Activated T-cell treated with anti-CD3 and anti-CD28 coated beads, Interleukin-2, amount 50 U/mL, for 1 hour (primary cell): ENCODE measurements around the gene RPS6KA4.
"Not testable (repeated sequence)": the region's sequence is repeated elsewhere in the genome, so short reads cannot be mapped to it uniquely, and the experiment has no call there.

Source experiments
- DNase-seq: peaks from one replicate; pipeline ENCODE4 v3.0.0-alpha.2; 2020

Gene RPS6KA4

DNA sequence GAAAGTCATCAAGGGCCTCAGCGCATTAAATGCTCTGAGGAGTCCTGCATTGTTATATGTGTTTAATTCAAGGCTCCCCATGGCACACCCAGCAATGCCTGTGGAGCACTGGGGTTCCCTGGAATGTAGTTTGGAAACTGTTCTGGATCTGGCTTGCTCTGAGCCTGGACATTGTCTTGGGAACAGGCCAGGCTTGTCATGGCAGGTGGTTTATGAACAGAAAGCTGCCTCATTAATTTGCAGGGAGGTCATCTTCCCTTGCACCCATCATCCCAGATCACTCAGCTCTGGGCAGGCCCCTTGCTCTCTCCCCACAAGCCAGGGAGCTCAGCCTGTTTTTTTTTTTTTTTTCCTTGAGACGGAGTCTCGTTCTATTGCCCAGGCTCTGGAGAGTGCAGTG, 32.9 kb downstream of the RPS6KA4 start:
- no peak for DNase-seq

DNA sequence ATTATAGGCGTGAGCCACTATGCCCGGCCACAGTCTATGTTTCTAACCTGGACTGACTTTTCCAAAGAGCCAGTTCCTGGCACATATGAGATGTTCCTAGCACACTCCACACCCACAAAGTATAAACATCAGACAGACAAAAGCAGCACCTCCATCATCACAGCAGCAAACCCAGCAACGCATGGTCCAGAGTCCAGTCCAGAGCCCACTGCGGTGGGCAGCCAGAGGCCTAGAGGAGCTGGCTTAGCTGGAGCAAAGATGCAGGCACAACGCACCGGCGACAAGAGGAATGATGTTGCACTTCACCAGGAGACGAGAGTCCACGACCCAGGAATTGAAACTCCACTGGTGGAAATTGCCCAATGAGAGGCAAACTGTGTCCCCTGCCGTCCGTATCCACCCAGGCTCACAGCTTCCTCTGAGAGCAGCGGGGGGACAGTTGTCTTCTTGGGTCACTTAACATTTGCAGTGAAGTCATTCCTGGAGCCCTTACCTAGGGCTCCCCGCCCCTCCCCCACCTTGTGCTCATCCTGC, 36.6 kb downstream of the RPS6KA4 start:
- no peak for DNase-seq

DNA sequence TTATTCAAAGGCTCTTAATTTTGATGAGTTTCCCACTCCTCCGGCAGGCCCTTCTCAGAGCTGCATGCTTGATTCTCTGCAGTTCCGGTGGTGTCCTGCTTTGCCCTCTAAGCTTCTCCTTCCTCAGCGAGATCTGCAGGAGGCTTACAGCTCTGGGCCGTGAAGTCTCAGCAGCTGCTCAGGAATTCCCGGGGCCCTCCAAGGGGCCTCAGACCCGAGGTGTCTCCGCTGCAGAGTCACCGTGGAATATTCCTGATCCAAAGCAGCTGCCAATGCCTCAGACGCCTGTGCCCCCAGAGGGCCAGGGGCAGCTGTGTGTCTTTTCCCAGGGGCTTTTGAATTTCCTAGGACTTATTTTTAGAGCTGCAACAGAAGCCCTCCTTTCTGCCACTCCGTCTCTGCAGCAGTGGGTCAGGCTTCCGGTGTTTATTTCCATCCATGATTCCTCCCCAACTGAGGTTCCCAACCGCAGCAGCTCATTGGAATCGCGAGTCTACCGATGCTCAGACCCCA, 37.2 kb downstream of the RPS6KA4 start:
- DNase-seq = no peak

DNA sequence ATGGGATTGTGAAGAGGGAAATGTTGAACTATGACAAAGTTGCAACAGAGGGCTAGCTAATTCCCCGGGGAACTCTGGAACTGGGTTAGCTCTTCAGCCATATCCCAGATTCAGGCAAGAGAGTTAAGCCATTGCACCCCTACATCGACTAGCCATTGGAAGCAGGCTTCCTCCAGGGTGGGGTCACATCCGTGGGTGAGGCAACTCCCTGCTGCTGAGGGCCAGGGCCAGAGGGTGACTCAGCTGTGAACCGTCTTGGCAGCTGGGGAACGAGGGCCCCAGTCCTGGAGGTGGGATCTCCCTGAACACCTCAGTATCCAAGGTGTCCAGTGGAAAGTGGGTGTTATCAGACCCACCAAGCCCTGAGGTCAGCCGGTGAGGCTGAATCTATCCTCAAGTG, 41.1 kb downstream of the RPS6KA4 start:
- DNase-seq = no peak

DNA sequence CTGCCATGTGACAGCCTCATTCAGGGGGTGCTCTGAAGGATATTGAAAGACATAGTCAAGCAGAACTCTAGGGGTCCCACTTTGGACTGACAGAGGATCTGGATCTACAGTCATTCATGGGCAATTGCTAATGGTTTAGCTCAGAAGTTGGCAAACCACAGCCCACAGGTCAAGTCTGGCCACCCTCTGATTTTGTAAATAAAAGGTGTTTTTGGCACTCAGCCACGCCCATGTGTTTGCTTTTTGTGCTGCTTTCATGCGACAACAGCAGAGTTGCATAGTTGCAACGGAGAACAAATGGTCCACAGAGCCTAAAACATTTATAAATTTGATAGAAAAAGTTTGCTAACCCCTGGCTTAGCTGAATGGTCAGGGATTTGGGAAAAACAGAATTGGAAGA, 41.7 kb downstream of the RPS6KA4 start:
- DNase-seq = no peak

DNA sequence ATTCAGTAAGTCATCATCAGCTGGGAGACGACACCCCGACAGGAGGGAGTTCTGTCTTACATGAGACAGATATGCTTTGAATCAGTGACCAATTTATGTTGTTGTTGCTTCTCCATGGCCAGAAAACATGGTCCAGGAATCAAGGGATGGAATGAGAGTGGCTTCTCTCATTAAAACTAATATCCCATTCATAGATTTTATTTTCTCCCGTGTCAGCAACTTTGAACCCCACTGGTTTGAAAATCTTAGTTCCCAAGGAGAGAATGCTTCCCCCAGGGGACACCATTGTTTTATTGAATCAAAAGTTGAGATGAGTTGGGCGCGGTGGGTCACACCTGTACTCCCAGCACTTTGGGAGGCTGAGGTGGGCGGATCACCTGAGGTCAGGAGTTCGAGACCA, 42.8 kb downstream of the RPS6KA4 start:
- DNase-seq = no peak

DNA sequence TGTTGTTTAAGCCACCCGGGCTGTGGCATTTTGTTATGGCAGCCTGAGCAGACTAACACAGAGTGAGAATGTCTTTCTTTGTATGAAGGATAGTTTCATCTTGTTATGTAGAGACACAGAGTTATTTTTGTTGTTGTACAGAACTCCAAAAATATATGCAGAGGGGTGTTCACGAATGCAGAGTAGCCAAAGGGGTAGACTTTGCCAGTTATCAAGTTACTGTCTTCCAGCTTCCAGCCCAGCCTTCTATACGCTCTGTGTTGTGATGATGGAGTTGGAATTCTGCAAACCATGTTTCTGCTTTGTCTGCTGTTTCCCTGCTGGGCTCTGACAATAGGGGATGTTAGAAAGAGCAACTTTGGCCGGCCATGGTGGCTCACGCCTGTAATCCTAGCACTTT, 44.1 kb downstream of the RPS6KA4 start:
- no peak for DNase-seq

DNA sequence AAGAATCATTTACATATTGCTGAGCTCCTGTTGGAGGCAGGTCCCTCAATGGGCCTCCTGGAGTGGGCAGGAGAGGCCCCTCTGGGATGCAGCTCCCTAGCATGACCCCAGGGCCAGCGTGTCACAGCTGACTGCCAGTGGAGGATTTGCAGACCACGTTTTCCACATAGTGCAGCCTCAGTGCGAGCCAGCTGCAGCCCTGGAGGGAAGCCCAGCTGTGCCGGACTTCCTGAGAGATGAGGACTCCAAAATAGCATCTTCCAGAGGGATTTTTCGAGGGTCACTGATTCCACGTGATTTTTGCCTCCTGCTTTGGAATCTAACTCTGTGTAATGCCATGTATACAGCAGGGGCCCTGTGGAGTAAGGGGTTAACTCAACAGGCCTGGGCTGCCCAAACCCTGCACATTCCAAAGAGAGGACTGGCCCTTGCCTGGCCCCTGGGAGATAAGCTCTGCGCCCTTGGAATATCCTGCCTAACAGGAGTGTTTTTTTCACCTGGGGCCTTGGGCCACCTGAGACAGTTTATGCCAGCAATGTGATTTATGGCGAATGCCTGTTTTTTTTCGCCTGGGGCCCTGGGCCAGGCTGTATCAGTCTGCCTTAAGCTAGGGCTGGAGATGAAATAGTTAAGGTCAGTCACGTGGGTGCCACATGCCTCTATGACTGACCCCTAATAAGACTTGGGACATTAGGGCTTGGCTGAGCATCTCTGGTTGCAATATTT, 47.4 kb downstream of the RPS6KA4 start:
- DNase-seq = no peak

DNA sequence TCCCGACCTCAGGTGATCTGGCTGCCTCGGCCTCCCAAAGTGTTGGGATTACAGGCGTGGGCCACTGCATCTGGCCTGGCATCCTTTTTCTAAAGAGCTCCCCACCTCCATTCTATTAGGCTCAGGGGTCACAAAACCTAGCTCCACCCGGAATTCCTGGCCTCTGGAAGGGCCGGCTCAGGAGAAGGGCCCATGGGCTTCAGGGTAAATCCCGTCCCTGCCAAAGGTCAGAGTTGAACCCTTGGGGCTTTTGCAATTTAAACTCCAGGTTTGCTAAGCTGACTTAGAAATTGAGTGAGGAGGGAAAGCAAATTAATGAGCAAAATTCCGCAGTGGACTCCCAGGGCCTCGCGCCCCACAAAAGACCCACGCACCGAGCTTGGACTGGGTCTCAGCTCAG, 48.3 kb downstream of the RPS6KA4 start:
- no peak for DNase-seq

DNA sequence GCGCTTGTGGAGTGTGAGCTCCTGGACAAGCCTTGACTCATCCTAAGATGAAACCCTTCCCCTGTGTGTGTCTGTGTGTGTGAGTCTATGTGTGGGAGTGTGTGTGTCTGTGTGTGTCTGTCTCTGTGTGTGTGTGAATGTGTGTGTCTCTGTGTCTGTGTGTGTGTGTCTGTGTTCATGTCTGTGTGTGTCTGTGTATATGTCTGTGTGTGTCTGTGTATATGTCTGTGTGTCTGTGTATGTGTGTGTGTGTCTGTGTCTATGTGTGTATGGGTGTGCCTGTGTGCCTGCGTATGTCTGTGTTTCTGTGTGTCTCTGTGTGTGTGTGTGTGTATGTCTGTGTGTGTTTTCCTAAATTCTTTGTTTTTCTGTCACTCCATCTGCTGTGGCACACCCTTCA, 48.7 kb downstream of the RPS6KA4 start:
- DNase-seq = no peak

DNA sequence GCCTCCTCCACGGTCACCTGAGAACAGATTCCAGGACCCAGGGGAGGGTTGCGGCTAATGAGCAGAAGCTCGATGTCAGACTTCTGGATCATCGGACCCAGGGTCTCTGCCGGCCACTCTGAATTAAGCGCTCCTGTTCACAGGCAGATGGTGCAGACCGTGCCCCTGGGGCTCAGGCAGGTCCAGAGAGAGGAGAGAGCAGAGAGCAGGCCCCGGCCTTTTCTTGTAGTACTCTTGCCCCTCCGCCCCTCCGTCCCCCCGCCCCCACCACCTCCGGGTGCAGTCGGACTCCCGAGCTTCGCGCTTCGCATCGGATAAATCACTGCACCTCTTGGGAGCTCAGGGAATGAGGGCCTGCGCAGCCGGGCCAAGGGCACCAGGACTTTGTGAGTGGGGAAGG, 50.3 kb downstream of the RPS6KA4 start:
- DNase-seq = no peak

DNA sequence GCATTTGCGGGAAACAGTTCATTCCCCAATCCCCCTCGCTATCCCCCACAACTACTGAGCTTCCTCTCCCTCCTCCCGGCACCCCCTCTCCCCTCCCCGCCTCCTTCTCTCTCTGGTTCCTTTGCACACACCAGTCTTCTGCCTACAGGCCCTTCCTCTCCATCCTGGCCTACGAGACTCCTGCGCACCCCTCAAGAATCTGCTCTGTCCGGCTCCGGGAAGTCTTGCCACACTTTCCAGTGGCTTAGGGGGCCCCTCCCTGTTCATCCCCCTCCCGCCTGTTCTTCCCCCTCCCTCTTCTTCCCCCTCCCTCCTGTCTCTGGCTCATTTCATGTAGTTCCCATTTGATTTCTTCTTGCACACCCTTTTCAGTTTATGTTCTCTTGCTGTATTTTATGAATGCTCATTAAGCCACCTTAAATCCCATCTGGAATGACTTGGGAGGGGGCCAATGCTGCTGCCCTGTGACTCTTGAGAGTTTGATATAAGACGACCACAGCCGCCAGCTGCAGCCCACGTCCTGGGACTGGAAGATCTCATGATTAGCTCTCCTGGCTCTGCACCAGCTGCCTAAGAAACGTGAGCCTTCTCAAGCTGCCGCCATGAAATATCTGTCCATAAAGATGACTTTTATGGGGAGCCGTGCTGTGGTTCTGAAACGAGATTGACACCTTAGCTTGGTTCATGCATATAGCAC, 50.9 kb downstream of the RPS6KA4 start:
- DNase-seq = no peak

DNA sequence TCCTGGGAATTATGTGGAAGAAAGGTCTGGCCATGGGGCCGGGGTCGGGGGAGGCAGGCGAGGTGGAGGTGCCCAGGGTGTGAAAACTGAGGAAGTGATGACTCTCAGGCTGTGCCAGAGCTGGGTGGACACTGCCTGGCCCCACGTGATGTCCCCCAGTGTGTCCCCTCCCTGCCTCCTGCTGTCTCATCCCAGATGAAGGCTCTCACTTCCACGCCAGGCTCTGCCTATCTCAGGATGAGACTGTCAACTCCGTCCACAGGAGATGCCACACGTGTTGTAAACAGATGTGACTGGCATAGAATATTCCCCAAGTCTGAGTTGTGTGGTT, 51.4 kb downstream of the RPS6KA4 start:
- no peak for DNase-seq

DNA sequence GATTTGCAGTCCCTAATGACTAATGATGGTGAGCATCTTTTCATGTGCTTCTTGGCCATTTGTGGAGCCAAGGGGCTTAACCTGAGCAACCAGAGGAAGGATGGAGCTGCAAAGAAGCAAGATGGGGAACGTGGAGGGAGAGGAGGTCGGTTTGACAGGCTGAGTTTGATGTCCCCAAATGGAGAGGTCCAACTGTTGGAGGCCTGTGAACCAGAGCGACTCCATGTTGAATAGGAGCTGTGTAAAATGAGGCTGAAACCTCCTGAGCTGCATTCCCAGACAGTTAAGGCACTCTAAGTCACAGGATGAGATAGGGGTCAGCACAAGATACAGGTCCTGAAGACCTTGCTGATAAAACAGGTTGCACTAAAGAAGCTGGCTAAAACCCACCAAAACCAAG, 54.5 kb downstream of the RPS6KA4 start:
- no peak for DNase-seq

DNA sequence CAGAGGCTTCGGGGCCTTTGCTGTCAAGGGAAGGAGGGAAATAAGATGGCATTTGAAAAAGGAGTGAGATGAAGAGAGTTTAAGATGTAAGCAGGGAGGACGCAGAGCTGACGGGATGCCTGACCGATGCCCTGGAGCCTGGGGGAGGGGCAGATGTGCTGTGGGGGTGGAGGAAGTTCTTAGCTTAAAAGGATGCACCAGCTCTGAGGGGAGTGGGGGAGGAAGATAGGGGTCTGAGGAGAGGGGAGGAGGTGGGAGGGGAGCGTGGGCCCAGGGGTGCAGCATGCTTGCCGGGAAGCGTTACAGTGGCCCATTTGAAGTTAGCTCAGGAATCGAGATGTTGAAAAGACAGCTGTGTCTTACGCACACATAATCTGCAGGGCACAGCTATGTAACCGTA, 56.3 kb downstream of the RPS6KA4 start:
- DNase-seq = no peak

DNA sequence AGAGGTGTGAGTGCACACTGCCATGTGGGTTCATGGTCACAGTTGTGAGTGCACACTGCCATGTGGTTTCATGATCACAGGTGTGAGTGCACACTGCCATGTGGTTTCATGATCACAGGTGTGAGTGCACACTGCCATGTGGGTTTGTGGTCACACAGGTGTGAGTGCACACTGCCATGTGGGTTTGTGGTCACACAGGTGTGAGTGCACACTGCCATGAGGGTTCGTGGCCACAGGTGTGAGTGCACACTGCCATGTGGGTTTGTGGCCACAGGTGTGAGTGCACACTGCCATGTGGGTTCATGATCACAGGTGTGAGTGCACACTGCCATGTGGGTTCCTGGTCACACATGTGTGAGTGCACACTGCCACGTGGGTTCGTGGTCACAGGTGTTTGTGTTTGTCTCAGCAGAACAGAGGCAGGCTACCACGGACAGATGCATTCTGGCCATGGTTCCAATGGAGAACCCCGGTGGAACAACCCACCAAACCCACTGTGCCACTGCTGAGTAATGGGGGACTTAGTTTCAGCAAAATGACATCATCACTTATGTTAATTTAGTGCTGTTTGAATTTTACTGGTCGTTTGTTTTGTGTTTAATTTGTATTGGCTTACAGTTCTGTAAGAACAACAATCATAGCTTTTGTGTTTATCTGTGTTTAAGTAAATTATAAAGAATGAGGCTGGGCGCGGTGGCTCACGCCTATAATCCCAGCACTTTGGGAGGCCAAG, 57.2 kb downstream of the RPS6KA4 start:
- no peak for DNase-seq

DNA sequence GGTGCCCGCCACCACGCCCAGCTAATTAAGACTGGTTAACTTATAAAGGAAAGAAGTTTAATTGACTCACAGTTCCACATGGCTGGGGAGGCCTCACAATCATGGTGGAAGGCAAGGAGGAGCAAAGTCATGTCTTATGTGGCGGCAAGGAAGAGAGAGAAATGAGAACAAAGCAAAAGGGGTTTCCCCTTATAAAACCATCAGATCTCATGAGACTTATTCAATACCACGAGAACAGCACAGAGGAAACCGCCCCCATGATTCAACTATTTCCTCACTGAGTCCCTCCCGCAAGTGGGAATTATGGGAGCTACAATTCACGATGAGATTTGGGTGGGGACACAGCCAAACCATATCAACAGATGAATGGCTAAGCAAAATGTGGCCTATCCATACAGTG, 59.3 kb downstream of the RPS6KA4 start:
- DNase-seq = not testable (repeated sequence)

DNA sequence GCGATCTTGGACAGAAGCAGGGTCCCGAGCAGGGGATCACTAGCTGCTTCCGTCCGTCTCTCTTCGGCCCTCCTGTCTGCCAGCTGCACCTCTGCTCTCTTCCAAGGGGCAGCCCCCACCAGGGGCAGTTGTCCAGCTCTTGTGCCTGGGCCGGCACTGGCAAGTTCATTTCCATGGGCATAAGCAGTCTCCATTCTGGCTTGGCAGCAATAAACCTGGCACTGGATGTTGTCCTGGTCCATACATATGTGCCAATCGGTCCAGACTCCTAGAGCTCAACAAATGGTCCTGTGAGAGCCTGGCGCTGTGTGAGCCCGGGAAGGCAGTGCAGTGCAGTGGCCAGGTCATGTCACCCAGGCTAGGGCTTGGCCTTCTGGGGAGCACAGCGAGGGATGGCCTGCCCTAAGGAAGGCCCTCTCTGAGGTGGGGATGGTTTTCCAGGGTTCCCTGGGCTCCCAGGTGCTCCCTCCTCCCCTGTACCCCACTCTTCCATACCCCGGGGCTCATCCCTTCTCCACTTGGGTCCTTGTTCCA, 60.4 kb downstream of the RPS6KA4 start:
- no peak for DNase-seq

DNA sequence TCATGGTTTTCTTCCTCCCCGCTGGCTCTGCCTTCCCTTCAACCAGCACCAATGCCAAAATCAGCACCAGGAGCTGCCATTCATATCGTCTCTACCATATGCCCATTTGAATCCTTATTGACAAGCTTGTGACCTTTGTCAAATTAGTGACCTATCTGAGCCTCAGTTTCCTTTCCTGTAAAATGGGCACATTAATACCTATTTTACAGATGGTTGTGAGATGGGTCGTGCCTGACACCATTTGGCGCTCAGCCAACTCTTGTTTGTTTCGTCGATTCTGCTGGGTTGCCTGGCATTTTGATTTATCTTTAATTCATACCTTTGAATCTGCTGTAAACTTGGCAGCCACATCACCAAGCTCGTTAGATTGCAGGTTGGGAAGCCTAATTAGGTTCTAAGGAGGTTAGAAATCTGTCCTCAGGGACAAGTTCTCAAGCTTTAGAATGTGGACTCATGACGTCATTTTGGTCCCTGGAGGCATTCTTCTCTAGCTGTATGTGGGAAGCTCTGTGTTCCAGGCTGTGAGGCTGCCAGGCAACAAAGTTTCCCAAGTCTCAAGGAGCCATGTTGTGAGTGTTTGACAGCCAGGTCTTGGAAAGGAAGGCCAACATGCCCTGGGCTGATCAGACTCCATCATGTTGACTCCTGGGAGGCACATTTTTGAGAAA, 61.0 kb downstream of the RPS6KA4 start:
- DNase-seq = no peak
